ENCODE measurements around the gene AGPAT4. TPM values are rescaled to one million over a fixed set of nuclear protein-coding genes. Genes with fewer than 3 reads are reported as not detected.

The AGPAT4 gene
- total RNA-seq, 1 experiment from 2014 or later = 22.0 TPM

GRCh38 chr6:161223646-161224045 is 50.2 kb downstream of the AGPAT4 start:
- no peak overlapping the region for H3K9ac ChIP-seq (ENCODE audit: extremely low read depth, insufficient read length, low read length)
- Mint-ChIP-seq H3K36me3 (ENCODE audit: insufficient read depth in 1 of 3, low read depth in 3 of 3) (peaks cover 43 to 56% (median 50%) of the 10 kb centered on the region in 3 experiments), H3K4me3 (no peak overlapping the region), H3K9me3 (peaks cover 3 to 4% of the 10 kb centered on the region in 2 experiments; a peak in 3 of 5 replicates), H3K27me3 (ENCODE audit: low read depth) (no peaks in the 10 kb centered on the region), H3K27ac (no peak overlapping the region), H3K4me1 (peaks cover 2 to 3% of the 10 kb centered on the region in 2 experiments)
- H3K27ac ChIP-seq (ENCODE audit: insufficient read length, low read depth, low read length) = no peak overlapping the region
- H4K8ac ChIP-seq (replicated peaks; ENCODE audit: insufficient read length, low read depth, low read length) = no peak overlapping the region
- no peak overlapping the region for H4K91ac ChIP-seq (ENCODE audit: insufficient read length, low read depth, low read length)
- TF ChIP-seq CTCF (conservative IDR thresholded peaks at IDR 0.05) = no peak
- H3K79me1 ChIP-seq (ENCODE audit: insufficient read depth, low read depth, low read length, poor library complexity, severe bottlenecking) = no peaks in the 10 kb centered on the region
- H2BK120ac ChIP-seq (ENCODE audit: low read depth, low read length, poor library complexity, severe bottlenecking) = no peak overlapping the region
- H3K27me3 ChIP-seq (ENCODE audit: insufficient read depth, low read length) = no peaks in the 10 kb centered on the region
- no peak overlapping the region for H3K4ac ChIP-seq (ENCODE audit: low read depth, low read length)
- no peak overlapping the region for H2BK20ac ChIP-seq (ENCODE audit: low read depth, low read length, poor library complexity, severe bottlenecking)
- no peaks in the 10 kb centered on the region for H4K20me1 ChIP-seq (ENCODE audit: control insufficient read depth, insufficient read depth, insufficient read length)
- H4K5ac ChIP-seq (ENCODE audit: insufficient read length, low read depth, low read length) = no peak overlapping the region
- no peak overlapping the region for H2BK12ac ChIP-seq (ENCODE audit: insufficient read length, low read depth, low read length)
- no peak overlapping the region for H3T11ph ChIP-seq (ENCODE audit: low read length)
- H3K9me3 ChIP-seq (ENCODE audit: control insufficient read depth, low read depth, low read length) = no peaks in the 10 kb centered on the region
- no peak overlapping the region for H3K23ac ChIP-seq (ENCODE audit: insufficient read length, low read depth, low read length)
- no peak overlapping the region for H3K4me2 ChIP-seq (ENCODE audit: insufficient read depth, insufficient read length, low read length)
- H3K18ac ChIP-seq (ENCODE audit: insufficient read length, low read depth, low read length) = no peak overlapping the region
- no peak overlapping the region for H2AFZ ChIP-seq (ENCODE audit: low read length)
- no peaks in the 10 kb centered on the region; the same call in 1 of the 2 replicates for H3K79me2 ChIP-seq (ENCODE audit: insufficient read depth, low read length)
- no peak overlapping the region for H2BK5ac ChIP-seq (ENCODE audit: insufficient read length, low read length)
- no peaks in the 10 kb centered on the region for H3K23me2 ChIP-seq (ENCODE audit: insufficient read length, low read depth, low read length, poor library complexity, severe bottlenecking)
- no peak overlapping the region; the same call in 1 of the 2 replicates for H3K14ac ChIP-seq (ENCODE audit: insufficient read depth, low read length)
- WGBS (ENCODE audit: extremely low coverage, insufficient read length, low lambda C conversion rate) = no CpG with 5 or more reads among the region's 3 CpGs
- no peaks in the 10 kb centered on the region for H3K4me1 ChIP-seq (ENCODE audit: insufficient read depth, low read length)
- no peak overlapping the region for H2AK5ac ChIP-seq (ENCODE audit: insufficient read length, low read length)
- no peak overlapping the region for H3K56ac ChIP-seq (ENCODE audit: insufficient read length, low read depth, low read length)
- no peak for DNase-seq
- H2BK15ac ChIP-seq (ENCODE audit: low read depth, low read length) = no peak overlapping the region
